ENCODE measurements around the gene BMP8B.
"Not testable (repeated sequence)": the region's sequence is repeated elsewhere in the genome, so short reads cannot be mapped to it uniquely, and the experiment has no call there.

The BMP8B gene

GRCh38 chr1:39788758-39789570, at the start of gene BMP8B:
BMP8B (minus strand) TSS chr1:39788865; CDS start chr1:39788485, 380 bp downstream.
- peak in 35 of 51 donors; percentile 4 to 63 (median 34) for DNase-seq

GRCh38 chr1:39836595-39837110, 48.0 kb upstream of the BMP8B start:
- no peak for DNase-seq

GRCh38 chr1:39835935-39836594, 47.4 kb upstream of the BMP8B start:
- DNase-seq = no peak

GRCh38 chr1:39835110-39835509, 46.4 kb upstream of the BMP8B start:
- no peak for DNase-seq

GRCh38 chr1:39833621-39834385, 45.1 kb upstream of the BMP8B start:
- DNase-seq = no peak

- DNase-seq = no peak
Observed at GRCh38 chr1:39833121-39833520, 44.5 kb upstream of the BMP8B start.

- no peak for DNase-seq
Observed at GRCh38 chr1:39832294-39832693, 43.6 kb upstream of the BMP8B start.

GRCh38 chr1:39829791-39830533, 41.3 kb upstream of the BMP8B start:
- DNase-seq = no peak

- DNase-seq = no peak
Observed at GRCh38 chr1:39828734-39829133, 40.1 kb upstream of the BMP8B start.

GRCh38 chr1:39828255-39828654, 39.6 kb upstream of the BMP8B start:
- not testable (repeated sequence) for DNase-seq

- no peak for DNase-seq
Observed at GRCh38 chr1:39827201-39827600, 38.5 kb upstream of the BMP8B start.

GRCh38 chr1:39826583-39826982, 37.9 kb upstream of the BMP8B start:
- DNase-seq = no peak

- peak in 1 of 51 donors; percentile 7 for DNase-seq
Observed at GRCh38 chr1:39825432-39825941, 36.8 kb upstream of the BMP8B start.

- not testable (repeated sequence) for DNase-seq
Observed at GRCh38 chr1:39823450-39823849, 34.8 kb upstream of the BMP8B start.

- DNase-seq = no peak
Observed at GRCh38 chr1:39822146-39822545, 33.5 kb upstream of the BMP8B start.

GRCh38 chr1:39819091-39819812, 30.6 kb upstream of the BMP8B start:
- no peak for DNase-seq

GRCh38 chr1:39818482-39818881, 29.8 kb upstream of the BMP8B start:
- no peak for DNase-seq

- peak in 13 of 51 donors; percentile 4 to 30 (median 11) for DNase-seq
Observed at GRCh38 chr1:39817091-39817932, 28.6 kb upstream of the BMP8B start.

GRCh38 chr1:39816415-39817090, 27.9 kb upstream of the BMP8B start:
- peak in 45 of 51 donors; percentile 3 to 82 (median 39) for DNase-seq

Data from hypothalamus (tissue), 51 donors.